ENCODE measurements around the gene ZNF80.

The ZNF80 gene

GRCh38 chr3:114213627-114214541 lies 23.5 kb downstream of the ZNF80 start:
- H3K27ac ChIP-seq = no peak overlapping the region
- H3K27me3 ChIP-seq (ENCODE audit: insufficient read depth, low read depth, severe bottlenecking) = peaks cover 16% of the 10 kb centered on the region
- no peaks in the 10 kb centered on the region for H3K36me3 ChIP-seq
- DNase-seq = no peak
- no peak for TF ChIP-seq CTCF (IDR thresholded peaks at IDR 0.05; ENCODE audit: low read depth, low read length)
- no peak overlapping the region for H3K4me3 ChIP-seq (ENCODE audit: low read depth, low read length)
- no peaks in the 10 kb centered on the region for H3K9me3 ChIP-seq (ENCODE audit: severe bottlenecking)

GRCh38 chr3:114213292-114213626 lies 24.1 kb downstream of the ZNF80 start:
- no peak for TF ChIP-seq CTCF (IDR thresholded peaks at IDR 0.05; ENCODE audit: low read depth, low read length)
- Histone ChIP-seq H3K27me3 (ENCODE audit: insufficient read depth, low read depth, severe bottlenecking) (peaks cover 10% of the 10 kb centered on the region), H3K27ac (no peak overlapping the region), H3K4me3 (ENCODE audit: low read depth, low read length) (no peak overlapping the region), H3K36me3 (no peaks in the 10 kb centered on the region), H3K9me3 (ENCODE audit: severe bottlenecking) (no peaks in the 10 kb centered on the region)
- no peak for DNase-seq

- no peaks in the 10 kb centered on the region for H3K36me3 ChIP-seq
- H3K4me3 ChIP-seq (ENCODE audit: low read depth, low read length) = no peak overlapping the region
- no peak for DNase-seq
- H3K9me3 ChIP-seq (ENCODE audit: severe bottlenecking) = no peaks in the 10 kb centered on the region
- no peak overlapping the region for H3K27ac ChIP-seq
- TF ChIP-seq CTCF (IDR thresholded peaks at IDR 0.05; ENCODE audit: low read depth, low read length) = no peak
- peaks cover 7% of the 10 kb centered on the region for H3K27me3 ChIP-seq (ENCODE audit: insufficient read depth, low read depth, severe bottlenecking)
These were observed 24.7 kb downstream of the ZNF80 start for GRCh38 chr3:114212646-114213045.

GRCh38 chr3:114207768-114208167 lies 29.6 kb downstream of the ZNF80 start:
- TF ChIP-seq CTCF (IDR thresholded peaks at IDR 0.05; ENCODE audit: low read depth, low read length) = no peak
- no peak for DNase-seq
- H3K9me3 ChIP-seq (ENCODE audit: severe bottlenecking) = no peaks in the 10 kb centered on the region
- no peaks in the 10 kb centered on the region for H3K36me3 ChIP-seq
- H3K27me3 ChIP-seq (ENCODE audit: insufficient read depth, low read depth, severe bottlenecking) = peaks cover 9% of the 10 kb centered on the region
- H3K4me3 ChIP-seq (ENCODE audit: low read depth, low read length) = no peak overlapping the region
- no peak overlapping the region for H3K27ac ChIP-seq

- Histone ChIP-seq H3K27me3 (ENCODE audit: insufficient read depth, low read depth, severe bottlenecking) (peaks cover 9% of the 10 kb centered on the region), H3K9me3 (ENCODE audit: severe bottlenecking) (no peaks in the 10 kb centered on the region), H3K36me3 (no peaks in the 10 kb centered on the region), H3K4me3 (ENCODE audit: low read depth, low read length) (no peak overlapping the region), H3K27ac (no peak overlapping the region)
- TF ChIP-seq CTCF (IDR thresholded peaks at IDR 0.05; ENCODE audit: low read depth, low read length) = no peak
- DNase-seq = no peak
These were observed 31.0 kb downstream of the ZNF80 start for GRCh38 chr3:114206342-114206741.

GRCh38 chr3:114205541-114205940 lies 31.8 kb downstream of the ZNF80 start:
- no peak overlapping the region for H3K4me3 ChIP-seq (ENCODE audit: low read depth, low read length)
- H3K27ac ChIP-seq = no peak overlapping the region
- H3K27me3 ChIP-seq (ENCODE audit: insufficient read depth, low read depth, severe bottlenecking) = peaks cover 6% of the 10 kb centered on the region
- no peak for DNase-seq
- H3K36me3 ChIP-seq = no peaks in the 10 kb centered on the region
- no peaks in the 10 kb centered on the region for H3K9me3 ChIP-seq (ENCODE audit: severe bottlenecking)
- no peak for TF ChIP-seq CTCF (IDR thresholded peaks at IDR 0.05; ENCODE audit: low read depth, low read length)

Data from WERI-Rb-1 (cell line).